H9 (cell line): ENCODE measurements around the gene SORCS2. TPM values are rescaled to one million over a fixed set of nuclear protein-coding genes. Genes with fewer than 3 reads are reported as not detected.
A peak's percentile ranks its signal among the peaks of the same experiment; 100 is the strongest.

Experiments used
- DNase-seq: peaks from one replicate; pipeline ENCODE4 v3.0.0-alpha.2; 2017
- H2AFZ ChIP-seq: one replicate; pipeline ENCODE4 v1.6.1; 2013; ENCODE audit warnings: mild to moderate bottlenecking, low read length, control low read depth, moderate library complexity
- H2AK5ac ChIP-seq: 2 replicates; pipeline ENCODE4 v1.6.1; 2013; ENCODE audit warnings: low read length, control low read depth, mixed read lengths; ENCODE audit not compliant: insufficient read length
- H2BK120ac ChIP-seq: one replicate; pipeline ENCODE4 v1.6.1; 2013; ENCODE audit warnings: low read depth, mild to moderate bottlenecking, low read length, control low read depth, inconsistent platforms; ENCODE audit not compliant: poor library complexity, severe bottlenecking
- H2BK12ac ChIP-seq: 2 replicates; pipeline ENCODE4 v1.6.1; 2013; ENCODE audit warnings: low read length, control low read depth, mixed read lengths, low read depth; ENCODE audit not compliant: insufficient read length
- H2BK15ac ChIP-seq: 2 replicates; pipeline ENCODE4 v1.6.1; 2013; ENCODE audit warnings: low read depth, low read length, control low read depth
- H2BK20ac ChIP-seq: one replicate; pipeline ENCODE4 v1.6.1; 2013; ENCODE audit warnings: low read depth, mild to moderate bottlenecking, low read length, control low read depth, inconsistent platforms; ENCODE audit not compliant: poor library complexity, severe bottlenecking
- H2BK5ac ChIP-seq: 2 replicates; pipeline ENCODE4 v1.6.1; 2013; ENCODE audit warnings: low read length, control low read depth, mixed read lengths; ENCODE audit not compliant: insufficient read length
- H3K14ac ChIP-seq: 2 replicates; pipeline ENCODE4 v1.6.1; 2013; ENCODE audit warnings: low read length, control low read depth; ENCODE audit not compliant: insufficient read depth
- H3K18ac ChIP-seq: 2 replicates; pipeline ENCODE4 v1.6.1; 2013; ENCODE audit warnings: low read depth, mild to moderate bottlenecking, mixed read lengths, low read length, control low read depth; ENCODE audit not compliant: insufficient read length
- H3K23ac ChIP-seq: 2 replicates; pipeline ENCODE4 v1.6.1; 2013; ENCODE audit warnings: low read length, control low read depth, mixed read lengths, low read depth; ENCODE audit not compliant: insufficient read length
- H3K23me2 ChIP-seq: 2 replicates; pipeline ENCODE4 v1.6.1; 2013; ENCODE audit warnings: low read depth, mild to moderate bottlenecking, mixed read lengths, low read length, control low read depth; ENCODE audit not compliant: insufficient read length, poor library complexity, severe bottlenecking
- H3K27ac ChIP-seq: 2 replicates; pipeline ENCODE4 v1.5.1; 2013; ENCODE audit warnings: low read length, control low read depth, mixed read lengths, low read depth; ENCODE audit not compliant: insufficient read length
- H3K27me3 ChIP-seq: 2 replicates; pipeline ENCODE4 v1.6.1; 2013; ENCODE audit warnings: low read length, control low read depth, inconsistent platforms; ENCODE audit not compliant: insufficient read depth
- H3K4ac ChIP-seq: 2 replicates; pipeline ENCODE4 v1.6.1; 2013; ENCODE audit warnings: low read depth, mild to moderate bottlenecking, control low read depth, inconsistent platforms, low read length, moderate library complexity
- H3K4me1 ChIP-seq: 2 replicates; pipeline ENCODE4 v1.6.1; 2013; ENCODE audit warnings: low read length, control low read depth, inconsistent platforms; ENCODE audit not compliant: insufficient read depth
- H3K4me2 ChIP-seq: 2 replicates; pipeline ENCODE4 v1.6.1; 2013; ENCODE audit warnings: low read length, control low read depth, mixed read lengths; ENCODE audit not compliant: insufficient read length, insufficient read depth
- H3K56ac ChIP-seq: 2 replicates; pipeline ENCODE4 v1.6.1; 2013; ENCODE audit warnings: low read depth, mild to moderate bottlenecking, mixed read lengths, low read length, control low read depth; ENCODE audit not compliant: insufficient read length
- H3K79me1 ChIP-seq: 2 replicates; pipeline ENCODE4 v1.6.1; 2013; ENCODE audit warnings: low read depth, mild to moderate bottlenecking, moderate library complexity, low read length, control low read depth, inconsistent platforms; ENCODE audit not compliant: insufficient read depth, poor library complexity, severe bottlenecking
- H3K79me2 ChIP-seq: 2 replicates; pipeline ENCODE4 v1.6.1; 2013; ENCODE audit warnings: low read length, control low read depth, inconsistent platforms; ENCODE audit not compliant: insufficient read depth
- H3K9ac ChIP-seq: 2 replicates; pipeline ENCODE4 v1.6.1; 2013; ENCODE audit warnings: low read length, control low read depth, mixed read lengths; ENCODE audit not compliant: insufficient read length; ENCODE audit errors: extremely low read depth
- H3K9me3 ChIP-seq: one replicate; pipeline ENCODE4 v1.6.1; 2013; ENCODE audit warnings: low read depth, low read length, inconsistent platforms; ENCODE audit not compliant: control insufficient read depth
- H3T11ph ChIP-seq: one replicate; pipeline ENCODE4 v1.6.1; 2013; ENCODE audit warnings: mild to moderate bottlenecking, low read length, control low read depth, inconsistent platforms
- H4K20me1 ChIP-seq: one replicate; pipeline ENCODE4 v1.6.1; 2013; ENCODE audit not compliant: control insufficient read depth, insufficient read length, insufficient read depth
- H4K5ac ChIP-seq: 2 replicates; pipeline ENCODE4 v1.6.1; 2013; ENCODE audit warnings: low read depth, mild to moderate bottlenecking, mixed read lengths, low read length, control low read depth; ENCODE audit not compliant: insufficient read length
- H4K8ac ChIP-seq: replicated peaks from 2 replicates; pipeline ENCODE4 v1.6.1; 2013; ENCODE audit warnings: low read length, control low read depth, mixed read lengths, low read depth; ENCODE audit not compliant: insufficient read length
- H4K91ac ChIP-seq: 2 replicates; pipeline ENCODE4 v1.6.1; 2013; ENCODE audit warnings: low read depth, mild to moderate bottlenecking, moderate library complexity, mixed read lengths, low read length, control low read depth; ENCODE audit not compliant: insufficient read length
- H3K27ac Mint-ChIP-seq, 3 experiments: 2 replicates in 2 of 3; 3 replicates in 1 of 3; pipeline ENCODE4 v1.8.0; 2020 to 2021; ENCODE audit warnings: mixed read lengths in 3 of 3, mild to moderate bottlenecking in 1 of 3, moderate library complexity in 1 of 3
- H3K27me3 Mint-ChIP-seq: 2 replicates; pipeline ENCODE4 v1.8.0; 2021; ENCODE audit warnings: low read depth, mild to moderate bottlenecking, moderate library complexity, mixed read lengths
- H3K36me3 Mint-ChIP-seq, 3 experiments: 2 replicates in 2 of 3; 3 replicates in 1 of 3; pipeline ENCODE4 v1.8.0; 2020 to 2021; ENCODE audit warnings: low read depth in 3 of 3, mixed read lengths in 3 of 3; ENCODE audit not compliant: insufficient read depth in 1 of 3
- H3K4me1 Mint-ChIP-seq, 2 experiments: 2 replicates each; pipeline ENCODE4 v1.8.0; 2020; ENCODE audit warnings: mixed read lengths in 2 of 2
- H3K4me3 Mint-ChIP-seq, 2 experiments: 2 replicates in 1 of 2; 3 replicates in 1 of 2; pipeline ENCODE4 v1.8.0; 2020 to 2021; ENCODE audit warnings: mild to moderate bottlenecking in 2 of 2, mixed read lengths in 2 of 2, moderate library complexity in 1 of 2
- H3K9me3 Mint-ChIP-seq, 2 experiments: 2 replicates in 1 of 2; 3 replicates in 1 of 2; pipeline ENCODE4 v1.8.0; 2020; ENCODE audit warnings: mild to moderate bottlenecking in 2 of 2, mixed read lengths in 2 of 2, moderate library complexity in 1 of 2
- WGBS: extraction: QIAGEN DNeasy Blood & Tissue Kit; methylation state at CpG from one replicate; pipeline ENCODE4 v1.1.7; 2013; ENCODE audit warnings: missing lambda C conversion rate, low lambda C conversion rate, mixed read lengths; ENCODE audit not compliant: insufficient read length; ENCODE audit errors: extremely low coverage; 5-methylcytosine and 5-hydroxymethylcytosine counted together
- total RNA-seq: library from RNA; stranded (reverse); gene quantifications from 2 replicates; pipeline ENCODE4 v1.2.1, GENCODE V29; 2021
- TF ChIP-seq, protein P1 (sequence below): fragments of 200-600 bp; sonication (generic); conservative IDR thresholded peaks from 3 replicates; pipeline ENCODE4 v1.8.0; 2021; ENCODE audit warnings: antibody characterized with exemption, mild to moderate bottlenecking

The SORCS2 gene
- total RNA-seq, 1 experiment from 2014 or later, result 0.57 TPM

DNA sequence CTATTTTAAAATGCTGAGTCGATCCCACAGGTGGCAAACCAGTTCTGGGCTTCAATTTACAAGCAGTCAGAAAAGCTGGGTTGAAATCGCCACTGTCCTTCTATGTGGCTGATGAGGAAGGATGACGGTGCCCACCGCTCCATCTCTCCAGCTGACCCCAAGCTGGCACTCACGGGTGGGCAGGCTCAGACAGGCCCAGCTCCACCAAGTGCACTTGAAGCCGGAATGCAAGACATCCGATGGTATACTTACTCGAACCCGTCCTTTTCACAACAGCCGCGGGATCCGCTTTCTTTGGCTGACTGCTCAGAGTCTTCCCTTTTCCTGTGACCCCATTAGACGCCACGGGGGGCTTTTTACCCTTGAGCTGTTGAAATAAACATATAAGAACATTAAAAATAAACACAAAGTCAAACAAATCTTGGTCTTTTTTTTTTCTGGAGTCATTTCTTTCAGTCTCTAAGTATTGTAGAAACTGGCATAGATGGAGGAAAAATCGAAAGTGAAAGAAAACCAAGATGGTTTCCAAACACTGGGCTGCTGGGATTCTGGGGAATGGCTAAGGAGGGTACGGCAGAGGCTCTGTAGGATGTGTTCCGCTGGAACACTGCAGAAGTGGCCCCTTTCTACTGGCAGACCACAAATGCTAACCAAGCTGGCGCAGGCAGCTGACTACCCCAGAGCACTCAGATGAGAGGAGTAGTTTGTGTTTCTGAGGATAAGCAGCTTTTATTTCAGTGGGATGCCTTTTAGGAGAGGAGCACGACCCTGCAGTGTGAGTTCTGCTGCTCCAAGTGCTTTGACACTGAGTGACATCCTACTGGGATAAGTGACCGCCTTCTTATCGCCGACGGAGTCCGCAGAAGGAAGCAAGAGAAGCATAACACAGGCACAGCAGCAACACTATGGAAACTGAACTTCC is 586.4 kb downstream of the SORCS2 start:
- H3K4me2 ChIP-seq, result no peak overlapping the region

More for the DNA sequence above, 586.4 kb downstream of the SORCS2 start:
- Mint-ChIP-seq H3K9me3 (no peaks in the 10 kb centered on the region), H3K4me1 (peaks cover 10 to 12% of the 10 kb centered on the region in 2 experiments), H3K27me3 (no peaks in the 10 kb centered on the region), H3K4me3 (no peak overlapping the region), H3K27ac (peak overlapping the region in 1 of 3 experiments; percentile 73; a peak in 2 of 7 replicates), H3K36me3 (peaks cover 6 to 29% (median 24%) of the 10 kb centered on the region in 3 experiments)
- no peak overlapping the region for H4K91ac ChIP-seq
- no peak overlapping the region for H3K18ac ChIP-seq
- H2BK12ac ChIP-seq, result no peak overlapping the region
- no peak overlapping the region for H4K5ac ChIP-seq
- H3K9ac ChIP-seq, result no peak overlapping the region
- H3K4me1 ChIP-seq, result no peaks in the 10 kb centered on the region
- H2AFZ ChIP-seq, result no peak overlapping the region
- no peak overlapping the region for H2BK20ac ChIP-seq
- no peak overlapping the region for H2BK5ac ChIP-seq
- no peak overlapping the region for H3K4ac ChIP-seq
- H3K23me2 ChIP-seq, result no peaks in the 10 kb centered on the region
- H4K20me1 ChIP-seq, result no peaks in the 10 kb centered on the region
- no peak overlapping the region for H3K56ac ChIP-seq
- WGBS, result no CpG with 5 or more reads among the region's 24 CpGs
- no peaks in the 10 kb centered on the region for H3K79me2 ChIP-seq
- H4K8ac ChIP-seq, result no peak overlapping the region
- no peaks in the 10 kb centered on the region for H3K27me3 ChIP-seq
- H3T11ph ChIP-seq, result no peak overlapping the region
- no peak overlapping the region for H2BK15ac ChIP-seq
- no peak overlapping the region for H3K27ac ChIP-seq
- no peaks in the 10 kb centered on the region for H3K9me3 ChIP-seq
- no peaks in the 10 kb centered on the region for H3K79me1 ChIP-seq
- H2AK5ac ChIP-seq, result no peak overlapping the region
- H3K23ac ChIP-seq, result no peak overlapping the region
- TF ChIP-seq, protein P1, sequence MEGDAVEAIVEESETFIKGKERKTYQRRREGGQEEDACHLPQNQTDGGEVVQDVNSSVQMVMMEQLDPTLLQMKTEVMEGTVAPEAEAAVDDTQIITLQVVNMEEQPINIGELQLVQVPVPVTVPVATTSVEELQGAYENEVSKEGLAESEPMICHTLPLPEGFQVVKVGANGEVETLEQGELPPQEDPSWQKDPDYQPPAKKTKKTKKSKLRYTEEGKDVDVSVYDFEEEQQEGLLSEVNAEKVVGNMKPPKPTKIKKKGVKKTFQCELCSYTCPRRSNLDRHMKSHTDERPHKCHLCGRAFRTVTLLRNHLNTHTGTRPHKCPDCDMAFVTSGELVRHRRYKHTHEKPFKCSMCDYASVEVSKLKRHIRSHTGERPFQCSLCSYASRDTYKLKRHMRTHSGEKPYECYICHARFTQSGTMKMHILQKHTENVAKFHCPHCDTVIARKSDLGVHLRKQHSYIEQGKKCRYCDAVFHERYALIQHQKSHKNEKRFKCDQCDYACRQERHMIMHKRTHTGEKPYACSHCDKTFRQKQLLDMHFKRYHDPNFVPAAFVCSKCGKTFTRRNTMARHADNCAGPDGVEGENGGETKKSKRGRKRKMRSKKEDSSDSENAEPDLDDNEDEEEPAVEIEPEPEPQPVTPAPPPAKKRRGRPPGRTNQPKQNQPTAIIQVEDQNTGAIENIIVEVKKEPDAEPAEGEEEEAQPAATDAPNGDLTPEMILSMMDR, result no peak
- no peak overlapping the region for H3K14ac ChIP-seq
- no peak overlapping the region for H2BK120ac ChIP-seq
- no peak for DNase-seq
